Activated naive CD8-positive, alpha-beta T cell treated with anti-CD3 and anti-CD28 coated beads, Interleukin-2, amount 50 U/mL, for 16 hours (primary cell): ENCODE data around the gene SOCS6.

Experiments
- DNase-seq: peaks from one replicate; pipeline ENCODE4 v3.0.0-alpha.2; 2020; ENCODE audit warnings: low read depth, low spot score

SOCS6 gene

GRCh38 chr18:70289351-70290312, 787 bp downstream of the SOCS6 start:
- no peak for DNase-seq

- DNase-seq = no peak
Measured at GRCh38 chr18:70290482-70291294, 1.8 kb downstream of the SOCS6 start.

GRCh38 chr18:70291295-70291574, 2.4 kb downstream of the SOCS6 start:
- no peak for DNase-seq

GRCh38 chr18:70292628-70293027, 3.8 kb downstream of the SOCS6 start:
- no peak for DNase-seq

GRCh38 chr18:70293166-70293565, 4.3 kb downstream of the SOCS6 start:
- no peak for DNase-seq

GRCh38 chr18:70294471-70295191, 5.8 kb downstream of the SOCS6 start:
- no peak for DNase-seq

GRCh38 chr18:70295192-70296188, 6.6 kb downstream of the SOCS6 start:
- DNase-seq = no peak

GRCh38 chr18:70296289-70296688, 7.4 kb downstream of the SOCS6 start:
- DNase-seq = no peak

GRCh38 chr18:70296781-70297180, 7.9 kb downstream of the SOCS6 start:
- no peak for DNase-seq

- no peak for DNase-seq
Measured at GRCh38 chr18:70299393-70299792, 10.5 kb downstream of the SOCS6 start.

GRCh38 chr18:70301667-70302066, 12.8 kb downstream of the SOCS6 start:
- no peak for DNase-seq

- no peak for DNase-seq
Measured at GRCh38 chr18:70308555-70309294, 19.9 kb downstream of the SOCS6 start.

- DNase-seq = no peak
Measured at GRCh38 chr18:70310560-70311320, 21.9 kb downstream of the SOCS6 start.

GRCh38 chr18:70311726-70312125, 22.9 kb downstream of the SOCS6 start:
- DNase-seq = no peak

- DNase-seq = no peak
Measured at GRCh38 chr18:70313640-70314039, 24.8 kb downstream of the SOCS6 start.

- no peak for DNase-seq
Measured at GRCh38 chr18:70314151-70314782, 25.4 kb downstream of the SOCS6 start.

GRCh38 chr18:70319187-70319586, 30.3 kb downstream of the SOCS6 start:
- no peak for DNase-seq

GRCh38 chr18:70321616-70322015, 32.8 kb downstream of the SOCS6 start:
- no peak for DNase-seq

- DNase-seq = no peak
Measured at GRCh38 chr18:70322385-70322784, 33.5 kb downstream of the SOCS6 start.
